LNCaP clone FGC (cell line): ENCODE data around the gene BCAS2.
A peak's percentile ranks its signal among the peaks of the same experiment; 100 is the strongest.

Source experiments
- DNase-seq: peaks from one replicate; pipeline ENCODE4 v3.0.0-alpha.2; 2011; ENCODE audit warnings: low read depth
- H3K4me3 ChIP-seq: 2 replicates; pipeline ENCODE4 v1.5.1; 2011; ENCODE audit warnings: mild to moderate bottlenecking, low read depth, low read length, control low read depth
- CTCF ChIP-seq: IDR thresholded peaks from 2 replicates; pipeline ENCODE4 v1.5.1; 2012; ENCODE audit warnings: mild to moderate bottlenecking; ENCODE audit not compliant: control insufficient read depth, insufficient read depth; ENCODE audit errors: extremely low read depth

BCAS2 gene

GRCh38 chr1:114581335-114582287, at the start of gene BCAS2:
Gene BCAS2 (minus strand): TSS chr1:114581615. CDS start chr1:114581591, 24 bp downstream.
- peak; percentile 98 for DNase-seq
- no peak for TF ChIP-seq CTCF
- peak within 1 kb of the TSS; percentile 63 for H3K4me3 ChIP-seq

GRCh38 chr1:114627107-114627506, 45.7 kb upstream of the BCAS2 start:
- TF ChIP-seq CTCF, result no peak
- H3K4me3 ChIP-seq, result no peak overlapping the region
- no peak for DNase-seq

- DNase-seq, result no peak
- TF ChIP-seq CTCF, result no peak
- no peak overlapping the region for H3K4me3 ChIP-seq
Observed at GRCh38 chr1:114623364-114623763, 41.9 kb upstream of the BCAS2 start.

DNA sequence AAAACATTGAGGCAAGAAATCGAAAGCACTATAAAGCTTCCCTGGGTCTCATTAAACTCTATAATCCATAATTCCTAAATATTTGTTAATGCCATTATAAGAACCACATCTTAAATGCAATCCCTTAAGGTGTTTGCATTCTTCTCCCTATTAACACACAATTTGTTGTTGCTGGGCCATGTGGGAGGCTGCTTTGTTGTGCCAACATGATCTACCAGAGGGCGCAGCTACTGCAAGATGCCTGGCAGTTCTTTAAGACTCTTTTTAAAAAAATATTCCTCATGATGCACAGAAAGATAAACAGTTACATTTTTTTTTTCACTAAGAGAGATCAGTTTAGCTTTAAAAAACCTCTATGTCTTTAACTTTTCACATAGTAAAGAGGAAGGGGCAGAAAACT, 39.0 kb upstream of the BCAS2 start:
- TF ChIP-seq CTCF, result peak; percentile 33; the same call in 1 of the 2 replicates
- no peak for DNase-seq
- no peak overlapping the region for H3K4me3 ChIP-seq

DNA sequence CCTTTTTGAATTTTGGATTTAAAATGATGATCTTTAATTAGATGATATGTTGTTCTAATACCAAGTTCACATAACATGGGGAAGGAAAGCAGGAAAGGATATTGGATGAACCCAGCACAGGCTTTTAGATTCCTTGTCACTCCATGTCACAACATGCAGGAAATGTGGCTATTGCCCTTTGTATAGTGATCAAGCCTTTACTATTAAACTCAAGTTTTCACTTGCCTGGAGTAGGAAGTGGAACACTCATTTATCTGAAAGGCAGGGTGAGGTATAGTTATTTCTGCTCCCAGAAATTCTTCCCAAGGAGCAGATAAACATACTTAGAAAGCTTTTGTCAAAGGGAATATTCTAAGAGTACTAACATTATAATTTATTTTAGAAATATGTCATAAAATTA, 37.2 kb upstream of the BCAS2 start:
- no peak for DNase-seq
- TF ChIP-seq CTCF, result no peak
- H3K4me3 ChIP-seq, result no peak overlapping the region

DNA sequence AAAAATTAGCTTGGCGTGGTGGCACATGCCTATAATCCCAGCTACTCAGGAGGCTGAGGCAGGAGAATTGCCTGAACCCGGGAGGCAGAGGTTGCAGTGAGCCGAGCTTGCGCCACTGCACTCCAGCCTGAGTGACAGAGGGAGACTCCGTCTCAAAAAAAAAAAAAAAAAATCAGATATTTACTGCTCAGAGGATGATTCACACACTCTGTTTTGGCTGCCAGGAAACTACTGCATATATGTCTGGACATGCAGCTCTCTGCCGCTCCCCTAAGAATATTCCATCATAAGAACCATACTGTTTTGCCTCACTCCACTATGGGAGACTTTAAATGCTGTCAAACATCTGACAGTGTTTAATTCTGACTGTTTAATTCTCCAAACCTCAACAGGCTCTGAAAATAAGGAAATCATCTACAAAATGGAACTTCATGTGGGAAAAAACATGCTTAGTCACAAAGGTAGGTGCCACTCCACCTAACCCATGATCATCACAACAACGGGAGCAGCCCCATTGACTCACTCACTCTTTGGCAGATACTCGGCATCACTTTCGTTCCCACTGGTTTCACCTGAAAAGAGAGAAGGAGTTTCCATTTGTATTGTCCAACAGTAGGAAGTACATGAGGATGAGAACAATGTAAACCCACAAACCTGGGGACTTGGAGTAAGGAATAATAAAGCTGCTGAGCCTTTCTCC, 29.3 kb upstream of the BCAS2 start:
- DNase-seq, result no peak
- no peak overlapping the region for H3K4me3 ChIP-seq

More for the DNA sequence above, 29.3 kb upstream of the BCAS2 start:
- no peak for TF ChIP-seq CTCF
